Ishikawa (cell line): ENCODE results near the gene CFAP92.

Experiments used
- CEBPB ChIP-seq: IDR thresholded peaks from 2 replicates; pipeline ENCODE4 v1.6.1; 2012
- EP300 ChIP-seq: IDR thresholded peaks from 2 replicates; pipeline ENCODE4 v1.6.1; 2012; ENCODE audit warnings: borderline replicate concordance
- TAF1 ChIP-seq: IDR thresholded peaks from 2 replicates; pipeline ENCODE4 v1.6.1; 2012; ENCODE audit warnings: low read depth, mild to moderate bottlenecking
- TF ChIP-seq, protein P1 (sequence below): IDR thresholded peaks from 2 replicates; pipeline ENCODE4 v1.6.1; 2012
- TF ChIP-seq, protein P2 (sequence below): IDR thresholded peaks from 2 replicates; pipeline ENCODE4 v1.6.1; 2012; ENCODE audit warnings: low read depth, mild to moderate bottlenecking

DNA sequence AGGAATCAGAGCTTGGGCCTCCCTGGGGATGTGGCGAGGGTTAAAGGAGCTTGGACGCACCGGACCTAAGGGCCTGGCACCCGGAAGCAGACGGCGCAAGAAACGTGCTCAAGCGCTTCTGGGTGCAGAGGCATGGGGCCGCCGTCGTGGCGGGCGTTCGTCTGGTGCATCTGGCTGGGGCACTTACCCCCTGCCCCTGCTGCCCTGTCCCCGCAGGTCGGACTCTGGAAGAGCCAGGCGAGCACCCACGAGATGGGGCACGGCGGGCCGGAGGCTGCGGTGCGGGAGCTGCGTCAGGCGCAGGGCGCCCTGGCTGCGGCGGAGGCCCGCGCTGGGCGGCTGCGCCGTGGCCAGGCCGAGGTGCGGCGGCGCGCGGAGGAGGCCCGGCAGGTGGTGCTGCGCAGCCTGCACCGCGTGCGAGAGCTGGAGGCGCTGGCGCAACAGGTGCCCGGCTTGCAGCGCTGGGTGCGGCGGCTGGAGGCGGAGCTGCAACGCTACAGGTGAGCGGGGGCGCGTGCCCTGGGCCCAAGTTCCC lies 9.8 kb upstream of the CFAP92 start:
- no peak for TF ChIP-seq CEBPB
- TF ChIP-seq, protein P1, sequence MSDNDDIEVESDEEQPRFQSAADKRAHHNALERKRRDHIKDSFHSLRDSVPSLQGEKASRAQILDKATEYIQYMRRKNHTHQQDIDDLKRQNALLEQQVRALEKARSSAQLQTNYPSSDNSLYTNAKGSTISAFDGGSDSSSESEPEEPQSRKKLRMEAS: peak; percentile 82
- TF ChIP-seq, protein P2, sequence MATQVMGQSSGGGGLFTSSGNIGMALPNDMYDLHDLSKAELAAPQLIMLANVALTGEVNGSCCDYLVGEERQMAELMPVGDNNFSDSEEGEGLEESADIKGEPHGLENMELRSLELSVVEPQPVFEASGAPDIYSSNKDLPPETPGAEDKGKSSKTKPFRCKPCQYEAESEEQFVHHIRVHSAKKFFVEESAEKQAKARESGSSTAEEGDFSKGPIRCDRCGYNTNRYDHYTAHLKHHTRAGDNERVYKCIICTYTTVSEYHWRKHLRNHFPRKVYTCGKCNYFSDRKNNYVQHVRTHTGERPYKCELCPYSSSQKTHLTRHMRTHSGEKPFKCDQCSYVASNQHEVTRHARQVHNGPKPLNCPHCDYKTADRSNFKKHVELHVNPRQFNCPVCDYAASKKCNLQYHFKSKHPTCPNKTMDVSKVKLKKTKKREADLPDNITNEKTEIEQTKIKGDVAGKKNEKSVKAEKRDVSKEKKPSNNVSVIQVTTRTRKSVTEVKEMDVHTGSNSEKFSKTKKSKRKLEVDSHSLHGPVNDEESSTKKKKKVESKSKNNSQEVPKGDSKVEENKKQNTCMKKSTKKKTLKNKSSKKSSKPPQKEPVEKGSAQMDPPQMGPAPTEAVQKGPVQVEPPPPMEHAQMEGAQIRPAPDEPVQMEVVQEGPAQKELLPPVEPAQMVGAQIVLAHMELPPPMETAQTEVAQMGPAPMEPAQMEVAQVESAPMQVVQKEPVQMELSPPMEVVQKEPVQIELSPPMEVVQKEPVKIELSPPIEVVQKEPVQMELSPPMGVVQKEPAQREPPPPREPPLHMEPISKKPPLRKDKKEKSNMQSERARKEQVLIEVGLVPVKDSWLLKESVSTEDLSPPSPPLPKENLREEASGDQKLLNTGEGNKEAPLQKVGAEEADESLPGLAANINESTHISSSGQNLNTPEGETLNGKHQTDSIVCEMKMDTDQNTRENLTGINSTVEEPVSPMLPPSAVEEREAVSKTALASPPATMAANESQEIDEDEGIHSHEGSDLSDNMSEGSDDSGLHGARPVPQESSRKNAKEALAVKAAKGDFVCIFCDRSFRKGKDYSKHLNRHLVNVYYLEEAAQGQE: no peak
- TF ChIP-seq EP300: no peak
- no peak for TF ChIP-seq TAF1
